GM19468 (cell line): ENCODE measurements around the gene WNK4.

Experiments used
- ATAC-seq: cut with Tn5 transposase; IDR thresholded peaks from one replicate; pipeline ENCODE4 v1.9.1; 2021; ENCODE audit warnings: mild to moderate bottlenecking, moderate library complexity, moderate number of reproducible peaks; ENCODE audit not compliant: unreplicated experiment; ENCODE audit errors: extremely low read depth

Gene WNK4

DNA sequence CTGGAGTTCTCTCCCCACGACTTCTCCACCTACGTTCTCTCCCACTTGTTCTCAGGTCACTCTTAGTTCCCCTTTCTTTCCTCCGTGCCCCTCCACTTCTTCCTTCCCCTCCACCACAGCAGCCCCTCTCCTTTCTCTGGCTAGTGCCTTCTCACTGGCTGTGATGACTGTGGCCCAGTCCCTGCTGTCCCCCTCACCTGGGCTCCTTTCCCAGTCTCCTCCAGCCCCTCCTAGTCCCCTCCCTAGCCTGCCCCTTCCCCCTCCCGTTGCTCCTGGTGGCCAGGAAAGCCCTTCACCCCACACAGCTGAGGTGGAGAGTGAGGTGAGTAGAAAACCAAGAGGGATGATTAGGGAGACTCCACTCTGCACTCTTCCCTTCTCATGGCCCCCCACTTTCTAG lies 14.7 kb downstream of the WNK4 start:
- ATAC-seq, result no peak

GRCh38 chr17:42795465-42795864 lies 15.1 kb downstream of the WNK4 start:
- ATAC-seq, result no peak

DNA sequence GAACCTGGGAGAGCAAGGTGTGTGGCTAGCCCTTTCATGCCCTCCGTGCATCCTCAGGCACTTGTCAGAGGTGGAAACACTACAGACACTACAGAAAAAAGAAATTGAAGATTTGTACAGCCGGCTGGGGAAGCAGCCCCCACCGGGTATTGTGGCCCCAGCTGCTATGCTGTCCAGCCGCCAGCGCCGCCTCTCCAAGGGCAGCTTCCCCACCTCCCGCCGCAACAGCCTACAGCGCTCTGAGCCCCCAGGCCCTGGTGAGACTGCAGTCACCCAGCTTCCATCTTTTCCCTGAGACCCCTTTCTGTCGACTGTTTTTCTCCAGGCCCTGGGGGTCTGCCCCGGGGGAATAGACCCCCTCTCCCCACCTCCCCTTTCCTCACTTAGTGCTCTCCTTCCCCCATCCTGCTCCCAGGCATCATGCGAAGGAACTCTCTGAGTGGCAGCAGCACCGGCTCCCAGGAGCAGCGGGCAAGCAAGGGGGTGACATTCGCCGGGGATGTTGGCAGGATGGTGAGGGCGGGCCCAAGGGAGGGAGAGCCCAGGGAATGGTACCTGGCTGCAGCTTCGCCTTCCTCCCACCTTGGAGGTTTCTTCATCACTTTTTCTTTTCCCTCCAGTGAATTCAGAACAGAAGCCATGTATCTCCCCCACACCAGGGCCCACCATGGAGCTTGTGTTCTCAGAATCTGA lies 15.8 kb downstream of the WNK4 start:
- no peak for ATAC-seq

- ATAC-seq, result no peak
Observed at GRCh38 chr17:42797067-42798007, 16.9 kb downstream of the WNK4 start.

GRCh38 chr17:42798011-42798382 lies 17.6 kb downstream of the WNK4 start:
- no peak for ATAC-seq

GRCh38 chr17:42798383-42799380 lies 18.3 kb downstream of the WNK4 start, which contains the start of the genes CNTD1 and COA3:
Gene CNTD1, plus strand, starts transcription at chr17:42798861. Its CDS starts 207 bp downstream, at chr17:42799068.
Gene COA3, minus strand, starts transcription at chr17:42798704. Its CDS starts 23 bp downstream, at chr17:42798681.
- peak; percentile 60 for ATAC-seq

DNA sequence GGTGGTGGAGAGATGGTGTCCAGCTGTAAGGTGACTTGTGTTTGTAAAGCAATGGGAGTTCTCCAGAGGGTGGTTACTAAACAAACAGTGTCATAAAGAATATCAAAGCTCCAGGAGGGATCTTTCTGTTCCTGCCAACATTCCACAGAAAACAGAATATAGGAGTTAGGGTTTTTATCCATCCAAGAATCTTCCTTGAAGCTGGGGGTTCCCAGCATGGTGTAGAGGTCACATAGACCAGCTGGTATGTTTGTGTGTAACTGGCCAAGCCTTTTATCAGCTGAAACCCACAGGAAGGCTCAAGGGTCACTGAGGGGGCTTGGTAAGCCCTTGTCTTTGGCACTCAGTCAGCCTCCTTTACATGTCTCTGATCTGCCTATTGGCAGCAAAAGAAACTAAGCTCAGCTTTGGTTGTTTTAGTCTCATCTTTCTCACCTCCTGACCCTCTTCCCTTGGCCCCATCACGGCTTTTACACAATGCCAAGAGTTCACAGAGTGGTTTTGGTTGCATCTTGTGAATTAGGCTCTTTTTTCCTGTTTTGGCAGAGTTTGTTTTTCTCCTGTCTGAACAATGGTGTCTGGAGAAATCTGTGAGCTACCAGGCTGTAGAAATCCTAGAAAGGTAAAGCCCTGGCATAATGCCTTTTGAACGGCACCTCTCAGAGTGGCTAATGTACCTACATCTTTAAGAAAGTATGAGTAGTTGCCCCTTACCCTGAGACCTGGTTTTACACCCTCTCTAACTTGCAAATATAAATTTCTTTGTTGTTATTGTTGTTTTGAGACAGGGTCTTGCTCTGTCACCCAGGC lies 22.9 kb downstream of the WNK4 start:
- ATAC-seq, result no peak

DNA sequence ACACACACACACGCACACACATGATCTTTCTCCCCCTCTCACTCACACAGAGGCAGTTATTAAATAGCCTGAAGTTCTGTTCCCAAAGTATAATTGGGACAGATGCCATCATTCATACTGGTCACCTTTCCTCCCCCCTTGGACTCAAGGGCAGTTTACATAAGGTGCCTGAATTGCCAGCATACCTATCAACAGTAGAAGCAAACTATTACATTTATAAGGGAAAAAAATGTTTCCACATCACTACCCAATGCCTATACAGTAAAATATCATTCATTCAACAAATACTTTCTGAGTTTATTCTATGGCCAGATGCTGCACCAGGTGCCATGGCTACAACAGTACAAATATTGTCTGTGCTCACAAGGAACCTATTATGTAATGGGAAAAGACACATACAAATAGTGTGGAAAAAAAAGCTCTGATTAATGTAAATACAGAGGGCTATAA lies 24.5 kb downstream of the WNK4 start:
- no peak for ATAC-seq

GRCh38 chr17:42806249-42806648 lies 25.8 kb downstream of the WNK4 start:
- no peak for ATAC-seq

DNA sequence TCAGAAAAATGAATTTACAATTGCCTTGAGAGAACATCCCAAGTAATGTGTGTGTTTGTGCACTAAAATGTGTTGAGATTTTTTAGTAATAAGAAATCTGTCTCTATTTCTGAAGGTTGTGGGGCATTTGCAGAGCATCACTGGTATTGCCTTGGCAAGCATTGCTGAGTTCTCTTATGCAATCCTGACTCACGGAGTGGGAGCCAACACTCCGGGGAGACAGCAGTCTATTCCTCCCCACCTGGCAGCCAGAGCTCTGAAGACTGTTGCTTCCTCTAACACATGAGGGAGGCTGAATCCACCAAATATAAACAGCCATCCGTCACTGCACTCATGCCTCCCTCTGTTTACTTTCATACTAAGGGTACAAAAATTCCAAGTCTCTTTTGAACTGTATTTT lies 28.8 kb downstream of the WNK4 start:
- ATAC-seq, result no peak

GRCh38 chr17:42814633-42815399 lies 34.4 kb downstream of the WNK4 start:
- ATAC-seq, result no peak

DNA sequence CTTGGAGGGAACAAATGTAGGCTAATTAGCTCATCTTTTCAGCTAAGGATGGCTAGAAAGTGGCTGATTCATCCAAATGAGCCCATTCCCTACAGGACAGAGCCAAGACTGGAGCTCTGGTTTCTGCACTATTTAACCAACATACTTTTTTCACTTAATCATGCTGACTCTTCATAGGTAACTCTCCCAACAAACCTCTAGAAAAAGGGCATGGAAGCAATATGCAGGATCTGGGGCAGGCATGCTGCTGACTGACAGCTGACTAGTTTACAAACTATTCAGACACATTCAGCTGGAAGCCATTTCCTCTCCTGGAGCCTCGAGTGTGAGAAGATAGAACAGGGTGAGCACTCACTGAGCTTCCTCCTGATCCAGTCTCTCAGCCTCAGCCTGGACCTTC lies 37.5 kb downstream of the WNK4 start:
- no peak for ATAC-seq

GRCh38 chr17:42818379-42818778 lies 38.0 kb downstream of the WNK4 start:
- no peak for ATAC-seq

DNA sequence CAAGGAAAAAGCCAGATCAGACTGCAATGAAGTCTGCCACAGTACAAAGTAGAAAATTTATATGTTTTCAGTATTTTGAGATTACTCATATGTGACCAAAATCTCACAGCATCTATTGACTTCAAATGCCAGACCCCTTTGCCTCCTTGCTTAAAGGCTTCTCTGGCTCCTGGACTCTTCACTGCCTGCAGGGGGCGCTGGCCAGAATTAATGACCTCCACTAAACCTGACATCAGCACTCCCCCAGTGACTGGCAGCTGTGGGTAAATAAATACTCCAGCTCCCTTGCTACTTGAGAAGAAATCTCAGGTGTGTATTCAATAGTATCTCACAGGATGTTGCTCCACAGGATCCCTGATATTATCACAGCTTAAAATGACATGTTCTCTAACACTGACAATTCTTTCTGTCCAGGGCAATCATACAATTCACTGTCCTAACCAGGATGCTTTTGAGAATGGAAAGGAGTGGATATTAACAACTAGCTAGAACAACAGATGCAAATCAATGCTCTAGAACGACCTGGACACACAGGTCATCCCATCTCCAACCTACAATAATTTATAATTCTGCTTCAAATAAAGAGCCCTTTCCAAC lies 39.6 kb downstream of the WNK4 start:
- no peak for ATAC-seq

GRCh38 chr17:42821176-42821575 lies 40.8 kb downstream of the WNK4 start:
- ATAC-seq, result no peak

DNA sequence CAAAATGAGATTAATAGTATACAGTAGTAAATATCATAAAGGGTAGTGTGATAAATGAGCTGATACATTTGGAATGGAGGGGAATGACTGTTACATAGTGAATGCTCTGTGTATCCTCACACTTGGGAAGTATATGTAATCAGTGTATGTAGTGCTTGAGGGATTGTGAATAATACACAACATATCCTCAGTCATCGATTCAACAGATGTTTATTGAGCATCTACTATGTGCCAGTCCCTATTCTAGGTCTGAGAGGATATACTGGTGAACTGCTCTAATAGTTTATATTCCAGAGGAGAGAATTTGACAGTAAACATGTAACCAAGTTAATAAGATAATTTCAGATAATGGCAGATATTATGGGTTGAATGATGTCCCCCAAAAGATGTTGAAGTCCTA lies 47.1 kb downstream of the WNK4 start:
- no peak for ATAC-seq

- ATAC-seq, result no peak
Observed at GRCh38 chr17:42830971-42831370, 50.6 kb downstream of the WNK4 start.
